Vagina (tissue), 2 donors: ENCODE results near the gene SLC27A3.

ENCODE experiments used
- POLR2AphosphoS5 ChIP-seq, 2 donors: sonication (generic); formaldehyde crosslinking; IDR thresholded peaks; one replicate each; pipeline ENCODE4 v1.9.0; 2017; ENCODE audit warnings: antibody characterized with exemption in 2 of 2, mild to moderate bottlenecking in 2 of 2, low read depth in 1 of 2; ENCODE audit not compliant: insufficient read depth in 1 of 2
- TF ChIP-seq, protein P1 (sequence below), 3 experiments: fragments of 450-650 bp in 2 of 3; fragments of 200-600 bp in 1 of 3; sonication (generic) in 1 of 3; IDR thresholded peaks; one replicate each; pipeline ENCODE4 v1.5.1; 2017 to 2019; ENCODE audit warnings: antibody characterized with exemption in 3 of 3, mild to moderate bottlenecking in 2 of 3, moderate library complexity in 2 of 3

DNA sequence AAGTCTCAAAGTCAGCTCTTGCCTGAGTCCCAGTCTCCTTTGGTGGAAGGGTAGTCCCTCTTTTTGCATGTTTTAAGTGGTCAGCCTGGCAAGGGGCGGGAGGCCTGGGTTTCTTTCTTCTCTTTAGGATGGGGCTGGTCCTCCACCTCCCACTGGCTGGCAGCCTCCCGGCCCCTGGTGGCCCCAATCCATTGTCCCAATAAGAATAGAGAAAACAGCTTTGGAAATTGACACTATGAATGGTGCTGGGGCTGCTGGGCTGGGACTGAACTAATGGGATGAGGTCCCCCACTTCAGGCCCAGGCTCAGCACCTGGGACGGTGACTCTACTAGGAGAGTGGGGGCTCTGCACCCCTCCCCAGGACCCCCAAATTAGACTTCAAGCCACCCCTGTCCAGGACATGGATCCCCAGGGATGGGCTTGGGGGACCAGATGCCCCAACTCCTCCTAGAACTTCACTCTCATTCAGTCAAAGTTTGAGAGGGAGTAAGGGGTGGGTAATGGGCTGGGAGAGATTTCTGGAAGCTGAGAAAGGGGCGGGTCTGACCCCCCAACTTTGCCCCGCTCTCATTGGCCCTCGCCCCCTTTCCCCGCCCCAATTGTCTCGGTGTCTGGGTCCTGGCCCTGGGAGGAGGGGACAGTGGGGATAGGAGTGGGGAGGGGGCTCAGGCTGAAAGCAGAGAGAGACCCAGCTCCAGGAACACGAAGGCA lies 18.2 kb downstream of the SLC27A3 start:
- TF ChIP-seq, protein P1, sequence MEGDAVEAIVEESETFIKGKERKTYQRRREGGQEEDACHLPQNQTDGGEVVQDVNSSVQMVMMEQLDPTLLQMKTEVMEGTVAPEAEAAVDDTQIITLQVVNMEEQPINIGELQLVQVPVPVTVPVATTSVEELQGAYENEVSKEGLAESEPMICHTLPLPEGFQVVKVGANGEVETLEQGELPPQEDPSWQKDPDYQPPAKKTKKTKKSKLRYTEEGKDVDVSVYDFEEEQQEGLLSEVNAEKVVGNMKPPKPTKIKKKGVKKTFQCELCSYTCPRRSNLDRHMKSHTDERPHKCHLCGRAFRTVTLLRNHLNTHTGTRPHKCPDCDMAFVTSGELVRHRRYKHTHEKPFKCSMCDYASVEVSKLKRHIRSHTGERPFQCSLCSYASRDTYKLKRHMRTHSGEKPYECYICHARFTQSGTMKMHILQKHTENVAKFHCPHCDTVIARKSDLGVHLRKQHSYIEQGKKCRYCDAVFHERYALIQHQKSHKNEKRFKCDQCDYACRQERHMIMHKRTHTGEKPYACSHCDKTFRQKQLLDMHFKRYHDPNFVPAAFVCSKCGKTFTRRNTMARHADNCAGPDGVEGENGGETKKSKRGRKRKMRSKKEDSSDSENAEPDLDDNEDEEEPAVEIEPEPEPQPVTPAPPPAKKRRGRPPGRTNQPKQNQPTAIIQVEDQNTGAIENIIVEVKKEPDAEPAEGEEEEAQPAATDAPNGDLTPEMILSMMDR (IDR thresholded peaks at IDR 0.05), result no peak
- TF ChIP-seq POLR2AphosphoS5 (IDR thresholded peaks at IDR 0.05; ENCODE audit: insufficient read depth in 1 of 2, low read depth in 1 of 2), result no peak
